SJSA1 (cell line): ENCODE measurements around the gene A2M. TPM values are rescaled to one million over a fixed set of nuclear protein-coding genes. Genes with fewer than 3 reads are reported as not detected.

Source experiments
- DNase-seq, 2 experiments: peaks; one replicate each; pipeline ENCODE4 v3.0.0-alpha.2; 2015 to 2020; ENCODE audit warnings: low spot score in 2 of 2, low read depth in 1 of 2
- H3K27ac ChIP-seq: fragments of 250-450 bp; sonication (Bioruptor Pico); 2 replicates; pipeline ENCODE4 v1.5.1; 2020; ENCODE audit warnings: mild to moderate bottlenecking, moderate library complexity
- H3K27me3 ChIP-seq: fragments of 250-450 bp; sonication (Bioruptor Pico); replicated peaks from 2 replicates; pipeline ENCODE4 v1.5.1; 2020; ENCODE audit warnings: mild to moderate bottlenecking, moderate library complexity
- H3K36me3 ChIP-seq: fragments of 250-450 bp; sonication (Bioruptor Pico); 2 replicates; pipeline ENCODE4 v1.5.1; 2020; ENCODE audit warnings: mild to moderate bottlenecking
- H3K4me1 ChIP-seq: fragments of 250-450 bp; sonication (Bioruptor Pico); replicated peaks from 2 replicates; pipeline ENCODE4 v1.6.1; 2021; ENCODE audit warnings: mild to moderate bottlenecking
- H3K4me3 ChIP-seq: fragments of 250-450 bp; sonication (Bioruptor Pico); 2 replicates; pipeline ENCODE4 v1.5.1; 2020; ENCODE audit warnings: mild to moderate bottlenecking
- H3K9me3 ChIP-seq: fragments of 250-450 bp; sonication (Bioruptor Pico); replicated peaks from 2 replicates; pipeline ENCODE4 v1.5.1; 2020; ENCODE audit warnings: mild to moderate bottlenecking
- total RNA-seq: library from RNA; depleted of rRNA; stranded (reverse); fragments of >200 nt; shearing (Covaris generic); gene quantifications from 2 replicates; pipeline ENCODE4 v1.2.3, GENCODE V29; 2014

Gene A2M
- total RNA-seq, 1 experiment from 2014 or later, result 0.55 TPM

GRCh38 chr12:9079883-9080675 lies 35.6 kb downstream of the A2M start:
- Histone ChIP-seq H3K27me3 (no peaks in the 10 kb centered on the region), H3K4me1 (no peaks in the 10 kb centered on the region), H3K4me3 (no peak overlapping the region), H3K27ac (no peak overlapping the region), H3K36me3 (no peaks in the 10 kb centered on the region), H3K9me3 (no peaks in the 10 kb centered on the region)
- DNase-seq, result no peak

- Histone ChIP-seq H3K36me3 (no peaks in the 10 kb centered on the region), H3K4me3 (no peak overlapping the region), H3K27me3 (no peaks in the 10 kb centered on the region), H3K27ac (no peak overlapping the region), H3K9me3 (no peaks in the 10 kb centered on the region), H3K4me1 (no peaks in the 10 kb centered on the region)
- DNase-seq, result no peak
These were observed 36.6 kb downstream of the A2M start for GRCh38 chr12:9079082-9079481.

- Histone ChIP-seq H3K27ac (no peak overlapping the region), H3K4me1 (no peaks in the 10 kb centered on the region), H3K36me3 (no peaks in the 10 kb centered on the region), H3K27me3 (no peaks in the 10 kb centered on the region), H3K4me3 (no peak overlapping the region), H3K9me3 (no peaks in the 10 kb centered on the region)
- DNase-seq, result no peak
These were observed 38.3 kb downstream of the A2M start for GRCh38 chr12:9077152-9078031.

GRCh38 chr12:9076733-9077132 lies 39.0 kb downstream of the A2M start:
- H3K36me3 ChIP-seq, result no peaks in the 10 kb centered on the region
- H3K4me1 ChIP-seq, result no peaks in the 10 kb centered on the region
- no peak for DNase-seq
- H3K27ac ChIP-seq, result no peak overlapping the region
- H3K9me3 ChIP-seq, result no peaks in the 10 kb centered on the region
- no peaks in the 10 kb centered on the region for H3K27me3 ChIP-seq
- no peak overlapping the region for H3K4me3 ChIP-seq

- H3K36me3 ChIP-seq, result no peaks in the 10 kb centered on the region
- no peak for DNase-seq
- no peaks in the 10 kb centered on the region for H3K27me3 ChIP-seq
- H3K27ac ChIP-seq, result no peak overlapping the region
- no peaks in the 10 kb centered on the region for H3K4me1 ChIP-seq
- H3K9me3 ChIP-seq, result no peaks in the 10 kb centered on the region
- no peak overlapping the region for H3K4me3 ChIP-seq
These were observed 40.6 kb downstream of the A2M start for GRCh38 chr12:9075138-9075535.

- Histone ChIP-seq H3K27me3 (no peaks in the 10 kb centered on the region), H3K36me3 (no peaks in the 10 kb centered on the region), H3K4me1 (no peaks in the 10 kb centered on the region), H3K27ac (no peak overlapping the region), H3K9me3 (no peaks in the 10 kb centered on the region), H3K4me3 (no peak overlapping the region)
- DNase-seq, result no peak
These were observed 41.1 kb downstream of the A2M start for GRCh38 chr12:9074484-9075137.

- Histone ChIP-seq H3K4me3 (no peak overlapping the region), H3K36me3 (no peaks in the 10 kb centered on the region)
These were observed 42.6 kb downstream of the A2M start for GRCh38 chr12:9073076-9073475.

GRCh38 chr12:9072481-9073038 lies 43.2 kb downstream of the A2M start:
- DNase-seq, result no peak
- H3K27ac ChIP-seq, result no peak overlapping the region
- no peaks in the 10 kb centered on the region for H3K9me3 ChIP-seq
- no peaks in the 10 kb centered on the region for H3K36me3 ChIP-seq
- no peaks in the 10 kb centered on the region for H3K27me3 ChIP-seq
- no peaks in the 10 kb centered on the region for H3K4me1 ChIP-seq
- no peak overlapping the region for H3K4me3 ChIP-seq

More at GRCh38 chr12:9073076-9073475, 42.6 kb downstream of the A2M start:
- H3K27me3 ChIP-seq, result no peaks in the 10 kb centered on the region
- no peak overlapping the region for H3K27ac ChIP-seq
- no peaks in the 10 kb centered on the region for H3K9me3 ChIP-seq
- DNase-seq, result no peak
- H3K4me1 ChIP-seq, result no peaks in the 10 kb centered on the region

- H3K4me3 ChIP-seq, result no peak overlapping the region
- H3K4me1 ChIP-seq, result no peaks in the 10 kb centered on the region
- H3K36me3 ChIP-seq, result no peaks in the 10 kb centered on the region
- H3K9me3 ChIP-seq, result no peaks in the 10 kb centered on the region
- DNase-seq, result no peak
- H3K27me3 ChIP-seq, result no peaks in the 10 kb centered on the region
- H3K27ac ChIP-seq, result no peak overlapping the region
These were observed 43.8 kb downstream of the A2M start for GRCh38 chr12:9071969-9072368.

- Histone ChIP-seq H3K4me1 (no peaks in the 10 kb centered on the region), H3K27ac (no peak overlapping the region), H3K9me3 (no peaks in the 10 kb centered on the region), H3K36me3 (no peaks in the 10 kb centered on the region), H3K27me3 (no peaks in the 10 kb centered on the region), H3K4me3 (no peak overlapping the region)
- DNase-seq, result no peak
These were observed 44.2 kb downstream of the A2M start for GRCh38 chr12:9071518-9071917.

- Histone ChIP-seq H3K4me1 (0 out of 2 replicates have a peak, but pooled peaks cover 3% of the 10 kb centered on the region), H3K27ac (no peak overlapping the region), H3K9me3 (no peaks in the 10 kb centered on the region; the same call in 1 of the 2 replicates), H3K36me3 (no peaks in the 10 kb centered on the region), H3K4me3 (no peak overlapping the region), H3K27me3 (no peaks in the 10 kb centered on the region)
- no peak for DNase-seq
These were observed 45.4 kb downstream of the A2M start for GRCh38 chr12:9070351-9070750.

- Histone ChIP-seq H3K27ac (no peak overlapping the region), H3K27me3 (peaks cover 5% of the 10 kb centered on the region; the same call in 1 of the 2 replicates), H3K36me3 (peaks cover 4% of the 10 kb centered on the region), H3K4me1 (peaks cover 11% of the 10 kb centered on the region; the same call in 1 of the 2 replicates), H3K4me3 (no peak overlapping the region), H3K9me3 (peaks cover 3% of the 10 kb centered on the region; the same call in 1 of the 2 replicates)
- no peak for DNase-seq
These were observed 47.1 kb downstream of the A2M start for GRCh38 chr12:9068600-9068999.

- Histone ChIP-seq H3K27ac (no peak overlapping the region), H3K36me3 (peaks cover 4% of the 10 kb centered on the region), H3K27me3 (peaks cover 5% of the 10 kb centered on the region; the same call in 1 of the 2 replicates), H3K4me1 (peaks cover 11% of the 10 kb centered on the region; the same call in 1 of the 2 replicates), H3K4me3 (no peak overlapping the region), H3K9me3 (peaks cover 3% of the 10 kb centered on the region; the same call in 1 of the 2 replicates)
- DNase-seq, result no peak
These were observed 47.6 kb downstream of the A2M start for GRCh38 chr12:9068086-9068485.
